Astrocyte (in vitro differentiated cells and primary cell): ENCODE measurements around the gene TWF1.

Experiments
- EZH2 ChIP-seq: IDR thresholded peaks from 2 replicates; pipeline ENCODE4 v1.6.1; 2012; ENCODE audit warnings: mild to moderate bottlenecking, low read length, inconsistent platforms; ENCODE audit not compliant: insufficient read depth
- TF ChIP-seq, protein P1 (sequence below): IDR thresholded peaks from 2 replicates; pipeline ENCODE4 v1.5.1; 2011; ENCODE audit warnings: low read depth, mild to moderate bottlenecking, inconsistent platforms, low read length, moderate library complexity; ENCODE audit not compliant: insufficient read depth

GRCh38 chr12:43776498-43776897 lies 29.6 kb downstream of the TWF1 start:
- TF ChIP-seq EZH2 = no peak
- TF ChIP-seq, protein P1, sequence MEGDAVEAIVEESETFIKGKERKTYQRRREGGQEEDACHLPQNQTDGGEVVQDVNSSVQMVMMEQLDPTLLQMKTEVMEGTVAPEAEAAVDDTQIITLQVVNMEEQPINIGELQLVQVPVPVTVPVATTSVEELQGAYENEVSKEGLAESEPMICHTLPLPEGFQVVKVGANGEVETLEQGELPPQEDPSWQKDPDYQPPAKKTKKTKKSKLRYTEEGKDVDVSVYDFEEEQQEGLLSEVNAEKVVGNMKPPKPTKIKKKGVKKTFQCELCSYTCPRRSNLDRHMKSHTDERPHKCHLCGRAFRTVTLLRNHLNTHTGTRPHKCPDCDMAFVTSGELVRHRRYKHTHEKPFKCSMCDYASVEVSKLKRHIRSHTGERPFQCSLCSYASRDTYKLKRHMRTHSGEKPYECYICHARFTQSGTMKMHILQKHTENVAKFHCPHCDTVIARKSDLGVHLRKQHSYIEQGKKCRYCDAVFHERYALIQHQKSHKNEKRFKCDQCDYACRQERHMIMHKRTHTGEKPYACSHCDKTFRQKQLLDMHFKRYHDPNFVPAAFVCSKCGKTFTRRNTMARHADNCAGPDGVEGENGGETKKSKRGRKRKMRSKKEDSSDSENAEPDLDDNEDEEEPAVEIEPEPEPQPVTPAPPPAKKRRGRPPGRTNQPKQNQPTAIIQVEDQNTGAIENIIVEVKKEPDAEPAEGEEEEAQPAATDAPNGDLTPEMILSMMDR = peak; percentile 41
